Mesodermal cell (in vitro differentiated cells): Measurements from ENCODE around the gene NDUFAF2.
"Not testable (repeated sequence)": the region's sequence is repeated elsewhere in the genome, so short reads cannot be mapped to it uniquely, and the experiment has no call there.

Source experiments
- H3K27ac ChIP-seq: 2 replicates; pipeline ENCODE4 v1.7.0; 2013; ENCODE audit warnings: mild to moderate bottlenecking, low read depth, low read length, moderate library complexity; ENCODE audit not compliant: severe bottlenecking
- H3K36me3 ChIP-seq: 2 replicates; pipeline ENCODE4 v1.7.1; 2013; ENCODE audit warnings: mild to moderate bottlenecking, low read length, moderate library complexity; ENCODE audit not compliant: control insufficient read depth, insufficient read depth
- H3K4me1 ChIP-seq: one replicate; pipeline ENCODE4 v1.7.1; 2013; ENCODE audit warnings: mild to moderate bottlenecking, low read length; ENCODE audit not compliant: insufficient read depth, control insufficient read depth, poor library complexity, severe bottlenecking
- H3K4me3 ChIP-seq: 2 replicates; pipeline ENCODE4 v1.7.0; 2013; ENCODE audit warnings: low read length, control low read depth, mild to moderate bottlenecking; ENCODE audit not compliant: insufficient read depth, poor library complexity, severe bottlenecking; ENCODE audit errors: extremely low read depth
- H3K9me3 ChIP-seq: 2 replicates; pipeline ENCODE4 v1.7.1; 2013; ENCODE audit warnings: mild to moderate bottlenecking, low read length, moderate library complexity; ENCODE audit not compliant: control insufficient read depth
- WGBS, 2 experiments: methylation state at CpG; one replicate each; pipeline ENCODE4 v1.1.5; 2013; ENCODE audit warnings: missing lambda C conversion rate in 2 of 2; ENCODE audit not compliant: insufficient coverage in 2 of 2; 5-methylcytosine and 5-hydroxymethylcytosine counted together

The NDUFAF2 gene

DNA sequence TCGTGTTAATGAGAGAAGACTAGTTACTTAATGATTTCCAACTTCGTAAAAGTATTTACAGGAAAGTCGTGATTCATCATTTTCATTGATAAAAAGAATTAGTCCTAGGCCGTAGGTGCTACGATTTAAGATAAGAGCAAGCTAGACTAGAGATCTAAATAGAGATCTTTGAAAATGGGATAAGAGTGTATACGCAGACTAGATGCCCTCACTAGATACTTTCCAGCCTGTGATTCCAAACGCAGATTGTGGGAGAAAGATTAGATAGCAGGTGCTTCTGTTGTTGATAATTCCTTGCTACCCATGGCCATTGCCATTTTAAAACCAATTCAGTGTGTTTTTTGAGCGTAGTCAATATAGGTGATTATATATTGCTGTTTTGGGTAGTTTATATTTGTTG is 223.9 kb downstream of the NDUFAF2 start:
- no peak overlapping the region for H3K27ac ChIP-seq
- peaks cover 2% of the 10 kb centered on the region for H3K9me3 ChIP-seq

DNA sequence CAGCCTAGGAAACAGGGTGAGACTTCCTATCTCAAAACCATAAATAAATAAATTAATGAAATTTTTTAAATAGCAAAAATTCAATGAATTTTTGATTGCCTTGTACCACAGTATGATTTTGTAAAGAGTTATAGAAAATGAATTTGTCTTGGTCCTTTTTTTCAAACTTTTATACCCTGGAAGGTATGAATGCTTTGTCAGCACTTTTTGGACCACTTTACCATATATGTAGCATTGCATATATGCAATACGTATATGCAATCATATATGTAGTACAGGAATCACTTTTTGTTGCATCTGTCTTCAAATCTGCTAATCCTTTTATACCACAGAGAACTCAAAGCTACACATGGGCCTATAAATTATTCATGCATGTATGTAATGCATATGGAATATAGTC is 226.5 kb downstream of the NDUFAF2 start:
- no CpG with 5 or more reads among the region's 1 CpG for WGBS, 2 experiments
- Histone ChIP-seq H3K4me1 (no peaks in the 10 kb centered on the region), H3K9me3 (no peaks in the 10 kb centered on the region), H3K4me3 (no peak overlapping the region), H3K27ac (no peak overlapping the region), H3K36me3 (no peaks in the 10 kb centered on the region)

More for the DNA sequence above, 223.9 kb downstream of the NDUFAF2 start:
- 92 to 93% methylated on average over 4 to 5 of the region's 8 CpGs for WGBS, 2 experiments
- Histone ChIP-seq H3K36me3 (no peaks in the 10 kb centered on the region), H3K4me3 (no peak overlapping the region), H3K4me1 (no peaks in the 10 kb centered on the region)

GRCh38 chr5:61176631-61177030 is 231.6 kb downstream of the NDUFAF2 start:
- 92 to 94% methylated on average over 2 to 3 of the region's 3 CpGs for WGBS, 2 experiments
- H3K4me3 ChIP-seq, result no peak overlapping the region
- no peaks in the 10 kb centered on the region for H3K9me3 ChIP-seq
- no peaks in the 10 kb centered on the region for H3K36me3 ChIP-seq
- H3K27ac ChIP-seq, result no peak overlapping the region
- no peaks in the 10 kb centered on the region for H3K4me1 ChIP-seq

DNA sequence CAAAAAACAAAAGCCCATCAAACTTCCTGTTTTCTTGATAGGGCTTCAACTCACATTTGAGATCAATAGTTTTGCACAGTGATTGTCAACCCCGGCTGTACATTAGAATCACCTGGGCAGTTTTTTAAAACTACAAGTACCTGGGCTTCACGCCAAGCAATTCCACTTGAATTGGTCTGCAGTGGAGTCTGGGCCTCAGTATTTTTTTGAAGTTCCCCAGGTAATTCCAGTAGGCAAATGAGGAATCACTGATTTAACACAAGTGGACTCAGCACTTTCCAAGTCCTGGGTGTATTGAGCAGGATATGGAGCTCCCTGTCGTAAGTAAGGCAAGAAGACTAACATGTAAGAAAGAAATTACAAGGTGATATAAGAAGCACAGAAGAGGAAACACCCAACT is 232.1 kb downstream of the NDUFAF2 start:
- Histone ChIP-seq H3K4me3 (no peak overlapping the region), H3K36me3 (no peaks in the 10 kb centered on the region), H3K4me1 (no peaks in the 10 kb centered on the region), H3K9me3 (no peaks in the 10 kb centered on the region), H3K27ac (no peak overlapping the region)
- 80 to 94% methylated on average over 2 of the region's 3 CpGs for WGBS, 2 experiments

DNA sequence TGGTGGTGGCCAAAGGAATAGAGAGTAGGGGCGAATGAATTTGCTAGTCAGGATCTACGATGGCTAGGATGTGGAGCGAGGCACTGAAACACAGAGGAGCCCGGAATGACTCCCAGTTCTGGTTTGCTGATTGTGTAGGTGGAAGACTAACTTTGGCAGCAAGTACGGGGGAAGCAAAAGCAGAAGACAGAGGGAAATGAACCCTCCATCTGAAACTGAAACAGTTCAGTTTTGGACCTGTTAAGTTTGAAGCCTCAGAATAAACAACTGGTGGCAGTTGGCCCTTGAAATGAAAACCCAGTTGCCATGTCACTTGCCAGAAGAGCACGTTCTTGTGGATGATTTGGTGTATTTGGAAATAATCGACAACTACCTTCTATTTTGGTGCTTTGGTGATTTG is 232.7 kb downstream of the NDUFAF2 start:
- Histone ChIP-seq H3K36me3 (no peaks in the 10 kb centered on the region), H3K9me3 (no peaks in the 10 kb centered on the region), H3K27ac (no peak overlapping the region), H3K4me1 (no peaks in the 10 kb centered on the region), H3K4me3 (no peak overlapping the region)
- WGBS, 2 experiments, result 93 to 98% methylated on average over 5 to 6 of the region's 7 CpGs

DNA sequence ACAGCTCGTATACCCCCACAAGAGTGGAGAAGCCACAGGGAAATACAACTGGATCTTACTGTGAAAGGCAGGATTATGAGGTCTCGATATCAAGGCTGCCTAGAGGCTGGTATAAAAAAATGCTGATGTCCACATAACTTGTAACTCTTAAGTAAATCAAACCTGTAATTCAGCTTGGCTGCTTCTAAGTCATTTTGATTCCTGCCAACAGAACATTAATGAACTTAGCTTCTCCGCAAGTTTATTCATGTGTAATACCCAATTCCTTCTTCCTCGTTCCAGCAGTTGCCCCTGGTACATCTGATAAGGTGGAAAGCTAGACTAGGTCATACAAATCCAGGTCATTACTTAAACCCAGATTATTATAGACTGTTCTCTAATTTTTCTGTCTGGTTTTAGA is 233.7 kb downstream of the NDUFAF2 start:
- Histone ChIP-seq H3K9me3 (no peaks in the 10 kb centered on the region), H3K27ac (no peak overlapping the region), H3K4me1 (no peaks in the 10 kb centered on the region), H3K36me3 (no peaks in the 10 kb centered on the region), H3K4me3 (no peak overlapping the region)
- WGBS, 2 experiments, result 89 to 100% methylated on average over 1 to 2 of the region's 4 CpGs

- Histone ChIP-seq H3K4me1 (peaks cover 8% of the 10 kb centered on the region), H3K9me3 (no peaks in the 10 kb centered on the region), H3K27ac (no peak overlapping the region), H3K36me3 (no peaks in the 10 kb centered on the region), H3K4me3 (no peak overlapping the region)
- WGBS, 2 experiments, result no CpG with 5 or more reads among the region's 2 CpGs
Measured at GRCh38 chr5:61180886-61181285, 235.9 kb downstream of the NDUFAF2 start.

DNA sequence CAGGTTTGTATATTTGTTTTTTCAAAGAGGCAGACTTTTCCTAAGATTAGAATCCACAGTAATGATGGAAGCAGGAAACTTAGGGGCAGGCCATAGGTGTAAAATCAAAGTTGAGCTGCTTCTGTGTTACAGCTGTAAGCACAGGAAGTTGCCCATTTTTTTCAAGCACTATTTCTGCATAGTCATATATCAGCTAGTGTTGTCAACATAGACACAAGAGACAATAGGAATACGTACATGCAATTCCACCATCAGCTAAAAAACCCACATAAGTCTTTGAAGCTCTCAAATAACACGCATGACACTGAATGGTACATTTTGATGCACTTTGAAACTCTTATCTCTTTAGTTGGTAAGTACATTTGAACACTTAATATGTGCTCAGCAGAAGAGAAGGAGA is 237.4 kb downstream of the NDUFAF2 start:
- Histone ChIP-seq H3K36me3 (no peaks in the 10 kb centered on the region), H3K4me1 (peaks cover 8% of the 10 kb centered on the region), H3K27ac (no peak overlapping the region), H3K4me3 (no peak overlapping the region), H3K9me3 (no peaks in the 10 kb centered on the region)
- 100% methylated on average over 1 of the region's 2 CpGs; no CpG with 5 or more reads in 1 of the 2 experiments for WGBS, 2 experiments

DNA sequence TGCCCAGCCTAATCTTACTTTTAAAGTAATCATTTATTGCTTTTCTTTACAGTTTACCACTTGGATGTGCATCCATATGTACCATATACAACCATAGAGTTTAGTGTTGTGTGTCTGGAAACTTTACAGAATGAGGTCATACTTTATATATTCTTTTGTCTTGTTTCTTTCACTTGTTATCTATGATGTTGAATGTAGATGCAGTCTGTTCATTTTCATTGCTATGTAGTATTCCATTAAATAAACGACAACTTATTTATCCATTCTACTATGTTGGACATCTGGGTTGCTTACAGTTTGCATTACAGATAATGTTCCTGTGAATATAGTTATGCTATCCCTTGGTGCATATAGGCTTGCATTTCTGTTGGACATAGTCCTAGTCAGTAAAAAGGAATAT is 238.5 kb downstream of the NDUFAF2 start:
- Histone ChIP-seq H3K27ac (no peak overlapping the region), H3K4me3 (no peak overlapping the region), H3K36me3 (no peaks in the 10 kb centered on the region), H3K9me3 (no peaks in the 10 kb centered on the region), H3K4me1 (peaks cover 8% of the 10 kb centered on the region)
- no CpG with 5 or more reads among the region's 1 CpG for WGBS, 2 experiments

DNA sequence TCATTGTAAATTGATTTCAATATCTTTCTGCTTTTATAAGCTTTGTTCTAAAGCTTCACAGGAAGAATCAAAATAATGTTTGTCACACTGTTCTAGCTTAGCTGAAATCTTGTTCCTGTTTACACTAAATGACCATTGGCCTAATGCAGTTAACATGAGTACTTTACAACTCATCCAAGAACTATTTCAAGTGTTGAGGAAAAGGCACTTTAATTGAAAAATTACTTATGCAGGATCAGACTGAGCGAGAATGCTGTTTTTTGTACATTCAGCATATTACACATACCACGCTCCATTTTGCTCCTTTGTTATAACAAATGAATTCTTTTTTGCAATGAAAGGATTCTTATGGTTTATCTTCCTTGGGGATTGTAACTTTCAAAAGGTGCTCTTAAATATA is 239.7 kb downstream of the NDUFAF2 start:
- Histone ChIP-seq H3K4me3 (no peak overlapping the region), H3K36me3 (no peaks in the 10 kb centered on the region), H3K9me3 (no peaks in the 10 kb centered on the region), H3K4me1 (peaks cover 8% of the 10 kb centered on the region), H3K27ac (no peak overlapping the region)
- WGBS, 2 experiments, result no CpG with 5 or more reads among the region's 2 CpGs

- Histone ChIP-seq H3K4me1 (peaks cover 8% of the 10 kb centered on the region), H3K4me3 (no peak overlapping the region), H3K36me3 (no peaks in the 10 kb centered on the region), H3K27ac (no peak overlapping the region), H3K9me3 (no peaks in the 10 kb centered on the region)
- WGBS, 2 experiments, result 100% methylated on average over 1 of the region's 2 CpGs
Measured at GRCh38 chr5:61186634-61187033, 241.6 kb downstream of the NDUFAF2 start.

DNA sequence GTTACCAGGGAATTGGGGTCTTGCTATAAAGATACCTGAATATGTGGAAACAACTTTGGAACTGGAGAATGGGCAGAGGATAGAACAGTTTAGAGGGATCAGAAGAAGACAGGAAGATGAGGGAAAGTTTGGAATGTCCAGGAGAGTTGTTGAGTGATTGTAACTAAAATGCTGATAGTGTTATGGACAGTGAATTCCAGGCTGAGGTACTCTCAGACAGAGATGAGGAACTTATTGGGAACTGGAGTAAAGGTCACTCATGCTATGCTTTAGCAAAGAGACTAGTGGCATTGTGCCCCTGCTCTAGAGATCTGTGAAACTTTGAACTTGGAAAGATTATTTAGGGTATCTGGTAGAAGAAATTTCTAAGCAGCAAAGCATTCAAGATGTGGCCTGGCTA is 242.3 kb downstream of the NDUFAF2 start:
- not testable (repeated sequence) for H3K9me3 ChIP-seq, H3K27ac ChIP-seq, H3K4me3 ChIP-seq, H3K36me3 ChIP-seq, H3K4me1 ChIP-seq
